ENCODE data around the gene RTKN. TPM values are rescaled to one million over a fixed set of nuclear protein-coding genes. Genes with fewer than 3 reads are reported as not detected.
A peak's percentile ranks its signal among the peaks of the same experiment; 100 is the strongest.

RTKN gene
- total and polyA plus RNA-seq, 10 of the 15 experiments (the other 5 are each of a cell fraction or from before 2014, with no cell fraction given) = 0.50 to 12.3 (median 5.4) TPM

DNA sequence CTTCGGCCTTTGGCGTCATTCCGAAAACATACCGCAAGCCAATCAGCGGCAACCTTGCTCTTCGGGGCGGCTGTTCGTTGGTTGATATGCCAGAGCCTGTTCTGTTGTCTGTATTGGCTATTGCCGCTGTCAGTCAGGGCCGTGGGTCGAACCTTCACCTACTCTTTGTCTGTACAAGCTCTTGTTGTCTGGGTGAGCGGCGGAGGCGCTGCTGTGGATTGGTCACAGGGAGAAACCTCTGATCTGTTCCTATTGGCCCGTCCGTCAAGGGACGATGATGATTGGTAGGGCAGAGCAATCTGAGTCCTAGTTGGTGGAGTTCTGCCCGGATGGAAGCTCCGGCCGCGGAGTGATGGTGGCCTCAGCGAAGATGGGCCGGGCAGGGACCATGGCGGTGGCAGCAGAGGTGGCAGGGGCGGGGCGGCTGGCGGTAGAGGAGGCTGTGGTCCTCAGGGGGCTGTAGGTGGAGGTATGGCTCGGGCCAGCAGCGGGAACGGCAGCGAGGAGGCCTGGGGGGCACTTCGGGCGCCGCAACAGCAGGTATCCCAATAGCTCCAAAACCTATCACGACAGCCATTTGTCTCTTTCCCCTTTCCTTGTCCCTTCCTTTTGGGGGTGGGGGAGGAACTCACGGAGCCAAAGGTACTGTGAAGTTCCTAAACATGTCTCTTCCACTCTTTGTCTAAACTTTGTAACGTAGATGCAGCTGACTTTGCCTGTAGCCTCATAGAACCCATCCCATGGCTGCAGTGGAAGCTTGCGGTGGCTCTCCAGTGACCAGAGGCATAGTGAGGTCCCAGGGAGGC, 16.6 kb upstream of the RTKN start, which contains the start of gene WBP1 (continued):
- peak; percentile 90 for TF ChIP-seq YY1 (IDR thresholded peaks at IDR 0.05; ENCODE audit: low read depth, low read length)
- TF ChIP-seq, protein P1, sequence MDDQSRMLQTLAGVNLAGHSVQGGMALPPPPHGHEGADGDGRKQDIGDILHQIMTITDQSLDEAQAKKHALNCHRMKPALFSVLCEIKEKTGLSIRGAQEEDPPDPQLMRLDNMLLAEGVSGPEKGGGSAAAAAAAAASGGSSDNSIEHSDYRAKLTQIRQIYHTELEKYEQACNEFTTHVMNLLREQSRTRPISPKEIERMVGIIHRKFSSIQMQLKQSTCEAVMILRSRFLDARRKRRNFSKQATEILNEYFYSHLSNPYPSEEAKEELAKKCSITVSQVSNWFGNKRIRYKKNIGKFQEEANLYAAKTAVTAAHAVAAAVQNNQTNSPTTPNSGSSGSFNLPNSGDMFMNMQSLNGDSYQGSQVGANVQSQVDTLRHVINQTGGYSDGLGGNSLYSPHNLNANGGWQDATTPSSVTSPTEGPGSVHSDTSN (IDR thresholded peaks at IDR 0.05; ENCODE audit: insufficient replicate concordance, low read depth, low read length) = peak; percentile 98
- peak; percentile 97 for TF ChIP-seq DPF2 (IDR thresholded peaks at IDR 0.05)
- no peak for TF ChIP-seq CHD1 (IDR thresholded peaks at IDR 0.05; ENCODE audit: low read depth, low read length)
- no peak for TF ChIP-seq ZSCAN29 (IDR thresholded peaks at IDR 0.05)
- peak; percentile 59; the same call in 2 of the 3 replicates for TF ChIP-seq POU2F2 (IDR thresholded peaks at IDR 0.05; ENCODE audit: borderline replicate concordance, low read depth, low read length)
- no peak for TF ChIP-seq RBBP5 (conservative IDR thresholded peaks at IDR 0.05)
- TF ChIP-seq, protein P2, sequence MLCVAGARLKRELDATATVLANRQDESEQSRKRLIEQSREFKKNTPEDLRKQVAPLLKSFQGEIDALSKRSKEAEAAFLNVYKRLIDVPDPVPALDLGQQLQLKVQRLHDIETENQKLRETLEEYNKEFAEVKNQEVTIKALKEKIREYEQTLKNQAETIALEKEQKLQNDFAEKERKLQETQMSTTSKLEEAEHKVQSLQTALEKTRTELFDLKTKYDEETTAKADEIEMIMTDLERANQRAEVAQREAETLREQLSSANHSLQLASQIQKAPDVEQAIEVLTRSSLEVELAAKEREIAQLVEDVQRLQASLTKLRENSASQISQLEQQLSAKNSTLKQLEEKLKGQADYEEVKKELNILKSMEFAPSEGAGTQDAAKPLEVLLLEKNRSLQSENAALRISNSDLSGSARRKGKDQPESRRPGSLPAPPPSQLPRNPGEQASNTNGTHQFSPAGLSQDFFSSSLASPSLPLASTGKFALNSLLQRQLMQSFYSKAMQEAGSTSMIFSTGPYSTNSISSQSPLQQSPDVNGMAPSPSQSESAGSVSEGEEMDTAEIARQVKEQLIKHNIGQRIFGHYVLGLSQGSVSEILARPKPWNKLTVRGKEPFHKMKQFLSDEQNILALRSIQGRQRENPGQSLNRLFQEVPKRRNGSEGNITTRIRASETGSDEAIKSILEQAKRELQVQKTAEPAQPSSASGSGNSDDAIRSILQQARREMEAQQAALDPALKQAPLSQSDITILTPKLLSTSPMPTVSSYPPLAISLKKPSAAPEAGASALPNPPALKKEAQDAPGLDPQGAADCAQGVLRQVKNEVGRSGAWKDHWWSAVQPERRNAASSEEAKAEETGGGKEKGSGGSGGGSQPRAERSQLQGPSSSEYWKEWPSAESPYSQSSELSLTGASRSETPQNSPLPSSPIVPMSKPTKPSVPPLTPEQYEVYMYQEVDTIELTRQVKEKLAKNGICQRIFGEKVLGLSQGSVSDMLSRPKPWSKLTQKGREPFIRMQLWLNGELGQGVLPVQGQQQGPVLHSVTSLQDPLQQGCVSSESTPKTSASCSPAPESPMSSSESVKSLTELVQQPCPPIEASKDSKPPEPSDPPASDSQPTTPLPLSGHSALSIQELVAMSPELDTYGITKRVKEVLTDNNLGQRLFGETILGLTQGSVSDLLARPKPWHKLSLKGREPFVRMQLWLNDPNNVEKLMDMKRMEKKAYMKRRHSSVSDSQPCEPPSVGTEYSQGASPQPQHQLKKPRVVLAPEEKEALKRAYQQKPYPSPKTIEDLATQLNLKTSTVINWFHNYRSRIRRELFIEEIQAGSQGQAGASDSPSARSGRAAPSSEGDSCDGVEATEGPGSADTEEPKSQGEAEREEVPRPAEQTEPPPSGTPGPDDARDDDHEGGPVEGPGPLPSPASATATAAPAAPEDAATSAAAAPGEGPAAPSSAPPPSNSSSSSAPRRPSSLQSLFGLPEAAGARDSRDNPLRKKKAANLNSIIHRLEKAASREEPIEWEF (IDR thresholded peaks at IDR 0.05; ENCODE audit: insufficient replicate concordance, low read depth, low read length) = no peak
- TF ChIP-seq IRF4 (IDR thresholded peaks at IDR 0.05; ENCODE audit: low read depth, low read length) = no peak
- no peak for TF ChIP-seq MYB (IDR thresholded peaks at IDR 0.05; ENCODE audit: borderline replicate concordance, low read depth, low read length)
- TF ChIP-seq RB1 (IDR thresholded peaks at IDR 0.05; ENCODE audit: borderline replicate concordance) = 0 out of 2 replicates have a peak, but pooled peaks have one; percentile 27
- TF ChIP-seq POLR2AphosphoS5 (IDR thresholded peaks at IDR 0.05; ENCODE audit: low read length) = no peak; the same call in 1 of the 2 replicates
- TF ChIP-seq CREB1 (IDR thresholded peaks at IDR 0.05; ENCODE audit: low read depth) = peak; percentile 92
- TF ChIP-seq, protein P3, sequence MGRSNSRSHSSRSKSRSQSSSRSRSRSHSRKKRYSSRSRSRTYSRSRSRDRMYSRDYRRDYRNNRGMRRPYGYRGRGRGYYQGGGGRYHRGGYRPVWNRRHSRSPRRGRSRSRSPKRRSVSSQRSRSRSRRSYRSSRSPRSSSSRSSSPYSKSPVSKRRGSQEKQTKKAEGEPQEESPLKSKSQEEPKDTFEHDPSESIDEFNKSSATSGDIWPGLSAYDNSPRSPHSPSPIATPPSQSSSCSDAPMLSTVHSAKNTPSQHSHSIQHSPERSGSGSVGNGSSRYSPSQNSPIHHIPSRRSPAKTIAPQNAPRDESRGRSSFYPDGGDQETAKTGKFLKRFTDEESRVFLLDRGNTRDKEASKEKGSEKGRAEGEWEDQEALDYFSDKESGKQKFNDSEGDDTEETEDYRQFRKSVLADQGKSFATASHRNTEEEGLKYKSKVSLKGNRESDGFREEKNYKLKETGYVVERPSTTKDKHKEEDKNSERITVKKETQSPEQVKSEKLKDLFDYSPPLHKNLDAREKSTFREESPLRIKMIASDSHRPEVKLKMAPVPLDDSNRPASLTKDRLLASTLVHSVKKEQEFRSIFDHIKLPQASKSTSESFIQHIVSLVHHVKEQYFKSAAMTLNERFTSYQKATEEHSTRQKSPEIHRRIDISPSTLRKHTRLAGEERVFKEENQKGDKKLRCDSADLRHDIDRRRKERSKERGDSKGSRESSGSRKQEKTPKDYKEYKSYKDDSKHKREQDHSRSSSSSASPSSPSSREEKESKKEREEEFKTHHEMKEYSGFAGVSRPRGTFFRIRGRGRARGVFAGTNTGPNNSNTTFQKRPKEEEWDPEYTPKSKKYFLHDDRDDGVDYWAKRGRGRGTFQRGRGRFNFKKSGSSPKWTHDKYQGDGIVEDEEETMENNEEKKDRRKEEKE (IDR thresholded peaks at IDR 0.05) = no peak
- TF ChIP-seq TARDBP (IDR thresholded peaks at IDR 0.05; ENCODE audit: borderline replicate concordance) = 0 out of 2 replicates have a peak, but pooled peaks have one; percentile 43
- no peak for TF ChIP-seq JUND (IDR thresholded peaks at IDR 0.05; ENCODE audit: low read depth, low read length)
- no peak for TF ChIP-seq TBL1XR1 (IDR thresholded peaks at IDR 0.05; ENCODE audit: low read depth, low read length)
- no peak for TF ChIP-seq SMARCA5 (IDR thresholded peaks at IDR 0.05)
